Astrocyte of the spinal cord (primary cell): ENCODE measurements around the gene OR6M1.

ENCODE experiments used
- DNase-seq: peaks from one replicate; pipeline ENCODE4 v3.0.0; 2011; ENCODE audit warnings: low read depth, low spot score
- H3K4me3 ChIP-seq: 2 replicates; pipeline ENCODE4 v1.5.1; 2011; ENCODE audit warnings: low read depth, mild to moderate bottlenecking, low read length, moderate library complexity
- in situ Hi-C: cut with HindIII; loops from 2 replicates; pipeline ENCODE4 v1.10.0; 2017; ENCODE audit warnings: low sequenced_read_pairs
- TF ChIP-seq, protein P1 (sequence below): IDR thresholded peaks from 2 replicates; pipeline ENCODE4 v1.5.1; 2012; ENCODE audit warnings: low read depth, mild to moderate bottlenecking, low read length, inconsistent platforms

The OR6M1 gene

DNA sequence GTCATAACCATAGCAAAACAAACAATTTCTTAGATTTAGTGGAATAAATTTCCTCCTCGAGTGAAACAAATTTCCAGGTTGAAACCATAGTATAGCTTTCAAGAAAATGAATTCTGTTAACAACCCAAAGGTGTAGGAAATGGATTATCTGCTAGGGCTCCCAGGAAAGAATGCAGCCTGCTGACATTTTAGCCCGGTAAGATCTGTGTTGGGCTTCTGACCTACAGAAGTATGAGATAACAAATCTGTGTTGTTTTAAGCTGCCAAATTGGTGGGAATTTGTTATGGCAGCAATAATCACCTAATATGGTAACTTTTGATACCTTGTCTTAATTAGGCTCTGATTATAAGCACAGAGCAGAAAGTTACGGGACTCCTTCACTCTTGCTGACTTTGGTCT is 32.0 kb upstream of the OR6M1 start:
- H3K4me3 ChIP-seq: no peak overlapping the region
- no peak for DNase-seq
- in situ Hi-C loops: no loop called here
- TF ChIP-seq, protein P1, sequence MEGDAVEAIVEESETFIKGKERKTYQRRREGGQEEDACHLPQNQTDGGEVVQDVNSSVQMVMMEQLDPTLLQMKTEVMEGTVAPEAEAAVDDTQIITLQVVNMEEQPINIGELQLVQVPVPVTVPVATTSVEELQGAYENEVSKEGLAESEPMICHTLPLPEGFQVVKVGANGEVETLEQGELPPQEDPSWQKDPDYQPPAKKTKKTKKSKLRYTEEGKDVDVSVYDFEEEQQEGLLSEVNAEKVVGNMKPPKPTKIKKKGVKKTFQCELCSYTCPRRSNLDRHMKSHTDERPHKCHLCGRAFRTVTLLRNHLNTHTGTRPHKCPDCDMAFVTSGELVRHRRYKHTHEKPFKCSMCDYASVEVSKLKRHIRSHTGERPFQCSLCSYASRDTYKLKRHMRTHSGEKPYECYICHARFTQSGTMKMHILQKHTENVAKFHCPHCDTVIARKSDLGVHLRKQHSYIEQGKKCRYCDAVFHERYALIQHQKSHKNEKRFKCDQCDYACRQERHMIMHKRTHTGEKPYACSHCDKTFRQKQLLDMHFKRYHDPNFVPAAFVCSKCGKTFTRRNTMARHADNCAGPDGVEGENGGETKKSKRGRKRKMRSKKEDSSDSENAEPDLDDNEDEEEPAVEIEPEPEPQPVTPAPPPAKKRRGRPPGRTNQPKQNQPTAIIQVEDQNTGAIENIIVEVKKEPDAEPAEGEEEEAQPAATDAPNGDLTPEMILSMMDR: no peak

DNA sequence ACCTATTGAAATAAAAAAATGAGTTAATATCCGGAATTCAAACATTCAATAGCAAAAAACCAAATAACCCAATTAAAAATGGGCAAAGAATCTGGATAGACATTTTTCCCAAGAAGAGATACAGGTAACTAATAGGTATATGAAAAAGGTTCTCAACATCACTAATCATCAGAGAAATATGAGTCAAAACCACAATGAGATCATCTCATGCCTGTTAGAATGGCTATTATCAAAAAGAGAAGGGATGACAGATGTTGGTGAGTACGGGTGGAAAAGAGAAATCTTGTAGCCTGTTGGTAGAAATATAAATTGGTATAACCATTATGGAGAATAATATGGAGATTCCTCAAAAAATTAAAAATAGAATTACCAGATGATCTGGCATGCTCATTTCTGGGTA is 26.9 kb upstream of the OR6M1 start:
- in situ Hi-C loops: no loop called here
- DNase-seq: no peak
- TF ChIP-seq, protein P1: no peak
- no peak overlapping the region for H3K4me3 ChIP-seq

DNA sequence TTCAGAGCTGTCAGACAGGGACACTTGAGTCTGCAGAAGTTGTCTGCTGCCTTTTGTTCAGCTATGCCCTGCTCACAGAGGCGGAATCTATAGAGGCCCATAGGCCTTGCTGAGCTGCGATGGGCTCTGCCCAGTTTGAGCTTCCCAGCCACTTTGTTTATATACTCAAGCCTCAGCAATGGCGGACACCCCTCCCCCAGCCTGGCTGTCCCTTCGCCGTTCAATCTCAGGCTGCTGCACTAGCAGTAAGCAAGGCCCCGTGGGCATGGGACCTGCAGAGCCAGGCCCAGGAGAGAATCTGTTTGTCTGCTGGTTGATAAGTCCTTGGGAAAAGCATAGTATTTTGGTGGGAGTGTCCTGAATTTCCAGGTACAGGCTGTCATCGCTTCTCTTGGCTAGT is 23.6 kb upstream of the OR6M1 start:
- no peak overlapping the region for H3K4me3 ChIP-seq
- TF ChIP-seq, protein P1: no peak
- in situ Hi-C loops: no loop called here
- no peak for DNase-seq

DNA sequence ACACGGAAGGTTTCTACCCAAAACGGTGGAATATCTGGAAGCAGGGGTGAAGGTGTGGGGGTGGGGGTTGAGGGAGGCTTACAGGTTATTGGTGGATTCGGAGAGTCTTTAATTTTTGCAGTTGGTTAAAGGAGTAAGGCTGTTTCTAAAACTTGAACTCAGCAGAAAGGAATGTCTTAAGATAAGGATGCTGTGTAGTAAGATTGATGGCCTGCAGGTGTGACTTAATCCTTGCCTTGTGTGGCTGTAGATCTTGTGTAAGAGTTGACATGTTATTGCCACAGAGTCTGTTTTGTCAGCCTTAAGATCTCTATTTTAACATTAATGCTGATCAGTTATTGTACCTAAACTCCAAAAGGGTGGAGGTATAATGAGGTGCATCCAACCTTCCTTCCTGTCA is 16.4 kb upstream of the OR6M1 start:
- TF ChIP-seq, protein P1: no peak
- no peak overlapping the region for H3K4me3 ChIP-seq
- DNase-seq: no peak
- in situ Hi-C loops: no loop called here

DNA sequence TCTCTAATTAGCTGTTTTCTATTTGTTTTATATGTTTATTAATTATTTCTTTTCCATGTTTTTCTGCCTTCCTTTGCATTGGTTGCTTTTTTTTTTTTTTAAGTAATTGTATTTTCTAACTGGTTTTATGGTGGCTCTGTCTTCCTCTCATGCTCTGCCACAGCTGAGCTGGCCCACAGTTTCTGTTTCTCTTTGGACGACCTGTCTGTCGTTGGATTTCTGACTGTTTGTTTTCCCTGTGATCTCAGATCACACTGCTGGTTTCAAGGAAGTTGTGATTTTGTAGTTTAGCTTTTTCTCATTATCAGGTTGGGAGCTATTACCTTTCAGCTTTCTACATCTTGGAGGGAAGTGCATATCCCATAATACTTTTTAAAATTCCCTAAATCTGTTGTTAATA is 15.9 kb upstream of the OR6M1 start:
- H3K4me3 ChIP-seq: no peak overlapping the region
- no peak for DNase-seq
- TF ChIP-seq, protein P1: no peak
- in situ Hi-C loops: no loop called here

DNA sequence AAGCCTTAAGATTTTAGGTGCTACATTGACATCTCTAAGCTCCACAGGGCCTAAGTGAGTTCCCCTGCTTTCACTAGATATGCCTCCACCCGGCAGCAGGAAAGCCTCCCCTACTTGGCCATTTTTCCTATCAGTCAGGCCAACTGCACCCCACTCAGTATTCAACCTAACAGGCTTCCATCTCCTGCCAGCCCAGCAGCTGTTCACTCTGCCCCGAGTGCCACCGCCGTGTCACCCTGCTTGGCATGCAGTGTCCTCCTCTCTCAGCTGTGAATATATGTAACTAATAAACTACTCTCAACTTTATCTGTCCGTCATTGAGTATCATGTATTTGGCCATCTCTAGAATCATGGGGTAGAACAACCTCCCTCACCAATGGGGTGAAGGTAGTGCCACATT is 9.0 kb upstream of the OR6M1 start:
- H3K4me3 ChIP-seq: no peak overlapping the region
- TF ChIP-seq, protein P1: no peak
- DNase-seq: no peak
- in situ Hi-C loops: no loop called here

DNA sequence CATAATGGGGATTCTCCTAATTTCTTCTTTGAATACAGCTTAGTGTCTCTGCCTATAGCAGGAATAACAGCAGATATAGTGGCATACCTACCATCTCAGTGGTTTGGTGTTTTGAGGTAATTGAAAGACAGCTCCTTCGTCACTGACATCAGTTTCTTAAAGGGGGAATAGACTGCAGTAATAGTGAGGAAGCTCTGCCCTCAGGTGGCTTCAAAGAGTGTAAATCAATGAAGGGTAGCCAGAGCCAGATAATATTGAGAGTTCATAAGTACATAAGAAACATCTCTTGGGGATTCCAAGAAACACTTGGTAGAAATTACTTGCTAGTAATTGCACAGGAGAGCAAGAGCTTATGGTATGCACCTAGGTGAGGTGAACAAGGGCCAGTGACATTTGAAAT is 4.4 kb downstream of the OR6M1 start:
- DNase-seq: no peak
- in situ Hi-C loops: no loop called here
- no peak overlapping the region for H3K4me3 ChIP-seq
- TF ChIP-seq, protein P1: no peak
